H1 (cell line): Measurements from ENCODE around the gene MIF4GD. TPM values are rescaled to one million over a fixed set of nuclear protein-coding genes. Genes with fewer than 3 reads are reported as not detected.
"Not testable (repeated sequence)": the region's sequence is repeated elsewhere in the genome, so short reads cannot be mapped to it uniquely, and the experiment has no call there.

ENCODE experiments used
- CTCF ChIA-PET: fragments of 300-600 bp; sonication (Branson Sonifier 250); formaldehyde crosslinking; loops from one replicate; lab custom pipeline; 2021; ENCODE audit not compliant: partially characterized antibody; lab: Charles Lee
- POLR2A ChIA-PET: fragments of 300-600 bp; sonication (Branson Sonifier 250); formaldehyde crosslinking; loops from one replicate; lab custom pipeline; 2021; ENCODE audit warnings: inconsistent platforms; ENCODE audit not compliant: partially characterized antibody; lab: Charles Lee
- DNase-seq, 2 experiments: peaks; one replicate each; pipeline versions ENCODE4 v3.0.0 to v3.0.0-alpha.2; 2010 to 2022; ENCODE audit warnings: low spot score in 2 of 2, low read depth in 1 of 2, mixed read lengths in 1 of 2
- FAIRE-seq: peaks from 2 replicates; lab custom pipeline; 2011; peaks lifted over from hg19 to GRCh38; lab: Jason Lieb, UNC
- H2AFZ ChIP-seq: 2 replicates; pipeline ENCODE4 v1.8.1; 2012; ENCODE audit warnings: low read length, inconsistent platforms
- H2AK5ac ChIP-seq: 2 replicates; pipeline ENCODE4 v1.6.1; 2013; ENCODE audit warnings: low read depth, low read length
- H2BK120ac ChIP-seq: replicated peaks from 2 replicates; pipeline ENCODE3; 2013; ENCODE audit warnings: low read depth, low read length, inconsistent platforms
- H2BK12ac ChIP-seq: 2 replicates; pipeline ENCODE4 v1.6.1; 2013; ENCODE audit warnings: low read depth, low read length
- H2BK15ac ChIP-seq: 2 replicates; pipeline ENCODE4 v1.6.1; 2013; ENCODE audit warnings: low read length
- H2BK20ac ChIP-seq: 2 replicates; pipeline ENCODE4 v1.6.1; 2013; ENCODE audit warnings: low read length
- H2BK5ac ChIP-seq: 2 replicates; pipeline ENCODE4 v1.6.1; 2013; ENCODE audit warnings: low read depth, low read length
- H3K14ac ChIP-seq: 2 replicates; pipeline ENCODE4 v1.6.1; 2013; ENCODE audit warnings: inconsistent platforms; ENCODE audit not compliant: insufficient read length
- H3K18ac ChIP-seq: 2 replicates; pipeline ENCODE4 v1.6.1; 2013; ENCODE audit warnings: low read length; ENCODE audit errors: extremely low read depth
- H3K23ac ChIP-seq: 2 replicates; pipeline ENCODE4 v1.6.1; 2013; ENCODE audit warnings: inconsistent platforms; ENCODE audit not compliant: insufficient read length
- H3K23me2 ChIP-seq: 2 replicates; pipeline ENCODE4 v1.6.1; 2013; ENCODE audit warnings: low read depth, low read length
- H3K27ac ChIP-seq: 2 replicates; pipeline ENCODE4 v1.6.1; 2011; ENCODE audit warnings: low read depth, low read length, inconsistent platforms
- H3K27me3 ChIP-seq, 4 experiments: replicated peaks in 1 of 4; 1 replicate in 1 of 4; 2 replicates in 3 of 4; pipeline versions ENCODE4 v1.6.1 to v1.8.1; 2011 to 2013; ENCODE audit warnings: low read length in 3 of 4, mild to moderate bottlenecking in 3 of 4, inconsistent platforms in 2 of 4, mixed read lengths in 2 of 4, moderate library complexity in 1 of 4; ENCODE audit not compliant: control insufficient read depth in 3 of 4, insufficient read depth in 3 of 4; ENCODE audit errors: extremely low read depth in 1 of 4
- H3K36me3 ChIP-seq, 4 experiments: 2 replicates each; pipeline versions ENCODE4 v1.6.1 to v1.8.1; 2011 to 2013; ENCODE audit warnings: mild to moderate bottlenecking in 4 of 4, low read length in 3 of 4, moderate library complexity in 2 of 4, control low read depth in 1 of 4, inconsistent platforms in 1 of 4; ENCODE audit not compliant: insufficient read depth in 4 of 4, control insufficient read depth in 2 of 4
- H3K4ac ChIP-seq: replicated peaks from 2 replicates; pipeline ENCODE3; 2013; ENCODE audit warnings: low read length, low read depth, mixed read lengths, inconsistent platforms; ENCODE audit not compliant: insufficient read length
- H3K4me1 ChIP-seq, 4 experiments: replicated peaks in 1 of 4; 1 replicate in 1 of 4; 2 replicates in 3 of 4; pipeline versions ENCODE4 v1.6.1 to v1.8.1; 2011 to 2013; ENCODE audit warnings: low read length in 3 of 4, inconsistent platforms in 2 of 4, mixed read lengths in 1 of 4; ENCODE audit not compliant: insufficient read depth in 4 of 4, control insufficient read depth in 3 of 4
- H3K4me2 ChIP-seq, 2 experiments: 2 replicates each; pipeline versions ENCODE4 v1.6.1 to v1.8.1; 2011 to 2013; ENCODE audit warnings: low read depth in 2 of 2, low read length in 2 of 2, control low read depth in 1 of 2, inconsistent platforms in 1 of 2, mild to moderate bottlenecking in 1 of 2; ENCODE audit not compliant: insufficient read depth in 1 of 2
- H3K4me3 ChIP-seq, 4 experiments: fragments of 200-600, 300-600 bp in 1 of 4; sonication (generic), shearing (Covaris generic), sonication (Bioruptor Twin) in 1 of 4; 2 replicates each; pipeline versions ENCODE4 v1.5.1 to v1.8.1; 2011 to 2016; ENCODE audit warnings: low read length in 4 of 4, low read depth in 3 of 4, control low read depth in 2 of 4, inconsistent platforms in 2 of 4, mild to moderate bottlenecking in 2 of 4, mixed read lengths in 1 of 4, moderate library complexity in 1 of 4; ENCODE audit not compliant: insufficient read depth in 2 of 4; ENCODE audit errors: extremely low read depth in 1 of 4
- H3K56ac ChIP-seq: replicated peaks from 2 replicates; pipeline ENCODE3; 2013; ENCODE audit warnings: low read depth, mild to moderate bottlenecking, mixed read lengths, low read length, inconsistent platforms; ENCODE audit not compliant: insufficient read length
- H3K79me1 ChIP-seq: 2 replicates; pipeline ENCODE4 v1.6.1; 2013; ENCODE audit warnings: low read depth, low read length, control low read depth
- H3K79me2 ChIP-seq, 2 experiments: 2 replicates each; pipeline versions ENCODE4 v1.6.1 to v1.8.1; 2012 to 2013; ENCODE audit warnings: low read length in 2 of 2, mild to moderate bottlenecking in 2 of 2, inconsistent platforms in 1 of 2; ENCODE audit not compliant: insufficient read depth in 2 of 2, control insufficient read depth in 1 of 2
- H3K9ac ChIP-seq, 4 experiments: replicated peaks in 1 of 4; 1 replicate in 1 of 4; 2 replicates in 3 of 4; pipeline versions ENCODE4 v1.6.1 to v1.8.1; 2011 to 2013; ENCODE audit warnings: low read depth in 3 of 4, low read length in 3 of 4, control low read depth in 2 of 4, mild to moderate bottlenecking in 2 of 4, moderate library complexity in 2 of 4, inconsistent platforms in 1 of 4; ENCODE audit errors: extremely low read depth in 1 of 4
- H3K9me3 ChIP-seq, 2 experiments: 2 replicates each; pipeline versions ENCODE4 v1.6.1 to v1.8.1; 2012 to 2013; ENCODE audit warnings: mild to moderate bottlenecking in 2 of 2, moderate library complexity in 2 of 2, control low read depth in 1 of 2, inconsistent platforms in 1 of 2, low read depth in 1 of 2, low read length in 1 of 2, mixed read lengths in 1 of 2; ENCODE audit not compliant: insufficient read depth in 2 of 2
- H4K20me1 ChIP-seq, 2 experiments: replicated peaks in 1 of 2; 2 replicates each; pipeline versions ENCODE3 to v1.8.1; 2011 to 2013; ENCODE audit warnings: inconsistent platforms in 2 of 2, low read length in 2 of 2, mild to moderate bottlenecking in 1 of 2; ENCODE audit not compliant: insufficient read depth in 2 of 2, control insufficient read depth in 1 of 2
- H4K5ac ChIP-seq: 2 replicates; pipeline ENCODE4 v1.6.1; 2013; ENCODE audit warnings: low read length, low read depth, mixed read lengths, inconsistent platforms; ENCODE audit not compliant: insufficient read length
- H4K8ac ChIP-seq: 2 replicates; pipeline ENCODE4 v1.8.0; 2013; ENCODE audit warnings: mild to moderate bottlenecking, moderate library complexity, low read length, inconsistent platforms; ENCODE audit not compliant: insufficient read depth; ENCODE audit errors: extremely low read depth
- H4K91ac ChIP-seq: replicated peaks from 2 replicates; pipeline ENCODE3; 2013; ENCODE audit warnings: low read length, mixed read lengths, inconsistent platforms; ENCODE audit not compliant: insufficient read length
- CEBPB ChIP-seq: IDR thresholded peaks from 2 replicates; pipeline ENCODE4 v1.6.1; 2012; ENCODE audit warnings: low read depth, low read length
- WGBS, 2 experiments: shearing (Covaris generic) in 1 of 2; methylation state at CpG; one replicate each; pipeline versions ENCODE4 v1.1.6 to v1.1.7; 2013 to 2015; ENCODE audit warnings: low lambda C conversion rate in 2 of 2, mixed read lengths in 2 of 2, inconsistent platforms in 1 of 2, low coverage in 1 of 2, missing lambda C conversion rate in 1 of 2; ENCODE audit not compliant: insufficient replicate concordance in 2 of 2, insufficient coverage in 1 of 2, insufficient read length in 1 of 2; ENCODE audit errors: extremely low coverage in 1 of 2, missing lambda C conversion rate in 1 of 2; 5-methylcytosine and 5-hydroxymethylcytosine counted together
- polyA plus RNA-seq, 7 experiments: library from polyadenylated mRNA; depleted of rRNA in 3 of 7; stranded (reverse) in 5 of 7; unstranded in 2 of 7; fragments of >200 nt in 5 of 7; fragments of 200-250 nt in 2 of 7; gene quantifications; 1 replicate in 5 of 7; 2 replicates in 1 of 7; 4 replicates in 1 of 7; pipeline versions ENCODE4 v1.2.1 to v1.2.3, GENCODE V29; 2011 to 2013; ENCODE audit warnings: missing spikeins in 2 of 7, mixed read lengths in 2 of 7
- total RNA-seq: library from RNA; stranded (reverse); fragmentation: NEBNext Ultra II Directional; extraction: Animal tissue kit (Norgen Biotek cat#: 25700); gene quantifications from 2 replicates; pipeline ENCODE4 v1.2.1, GENCODE V29; 2021

MIF4GD gene
- total and polyA plus RNA-seq, 2 of the 8 experiments (the other 6 are each of a cell fraction or from before 2014, with no cell fraction given) = 16.1 to 51.1 TPM

DNA sequence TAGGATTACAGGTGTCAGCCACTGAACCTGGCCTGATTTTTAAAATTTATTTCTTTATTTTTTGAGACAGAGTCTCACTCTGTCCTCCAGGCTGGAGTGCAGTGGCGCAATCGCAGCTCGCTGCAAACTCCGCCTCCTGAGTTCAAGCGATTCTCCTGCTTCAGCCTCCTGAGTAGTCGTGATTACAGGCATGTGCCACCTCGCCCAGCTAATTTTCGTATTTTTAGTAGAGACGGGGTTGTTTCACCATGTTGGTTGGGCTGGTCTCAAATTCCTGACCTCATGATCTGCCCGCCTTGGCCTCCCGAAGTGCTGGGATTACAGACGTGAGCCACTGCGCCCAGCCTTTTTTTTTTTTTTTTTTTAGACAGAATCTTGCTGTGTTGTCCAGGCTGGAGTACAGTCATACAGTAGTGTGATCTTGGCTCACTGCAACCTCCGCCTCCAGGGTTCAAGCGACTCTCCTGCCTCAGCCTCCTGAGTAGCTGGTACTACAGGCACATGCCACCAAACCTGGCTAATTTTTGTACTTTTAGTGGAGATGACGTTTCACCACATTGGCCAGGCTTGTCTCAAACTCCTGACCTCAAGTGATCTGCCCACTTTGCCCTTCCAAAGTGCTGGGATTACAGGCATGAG, 21.9 kb upstream of the MIF4GD start:
- FAIRE-seq = not testable (repeated sequence)

More for the DNA sequence above, 21.9 kb upstream of the MIF4GD start:
- not testable (repeated sequence) for H2AFZ ChIP-seq, H3K79me1 ChIP-seq, H3K4me1 ChIP-seq, H3K79me2 ChIP-seq, H3K23me2 ChIP-seq, H3K56ac ChIP-seq, H4K20me1 ChIP-seq, DNase-seq, H3K18ac ChIP-seq, H3K9ac ChIP-seq, H3K14ac ChIP-seq, H2AK5ac ChIP-seq, H2BK12ac ChIP-seq, H3K36me3 ChIP-seq, H3K23ac ChIP-seq, H3K9me3 ChIP-seq, H2BK15ac ChIP-seq, H3K4me3 ChIP-seq, H2BK5ac ChIP-seq, H3K4me2 ChIP-seq, H2BK120ac ChIP-seq, H4K5ac ChIP-seq, H3K27ac ChIP-seq, H4K91ac ChIP-seq, H3K4ac ChIP-seq, H3K27me3 ChIP-seq, H4K8ac ChIP-seq, H2BK20ac ChIP-seq
- TF ChIP-seq CEBPB = peak; percentile 48; the same call in 1 of the 2 replicates
- ChIA-PET POLR2A (interaction anchor here (0.6 kb wide), 1 partner anchor 26 kb away, joined by 3 read pairs; no protein-coding TSS in a partner anchor), CTCF (interaction anchor here (0.6 to 1.4 kb wide), 5 partner anchors 22 to 202 kb away, joined by 3 to 6 read pairs (median 4); partner anchors contain the start of genes GRB2 and MIF4GD)
- WGBS, 2 experiments = 80% methylated on average over 16 of the region's 16 CpGs; no CpG with 5 or more reads in 1 of the 2 experiments
